ENCODE results near the gene CAPN5.

CAPN5 gene

DNA sequence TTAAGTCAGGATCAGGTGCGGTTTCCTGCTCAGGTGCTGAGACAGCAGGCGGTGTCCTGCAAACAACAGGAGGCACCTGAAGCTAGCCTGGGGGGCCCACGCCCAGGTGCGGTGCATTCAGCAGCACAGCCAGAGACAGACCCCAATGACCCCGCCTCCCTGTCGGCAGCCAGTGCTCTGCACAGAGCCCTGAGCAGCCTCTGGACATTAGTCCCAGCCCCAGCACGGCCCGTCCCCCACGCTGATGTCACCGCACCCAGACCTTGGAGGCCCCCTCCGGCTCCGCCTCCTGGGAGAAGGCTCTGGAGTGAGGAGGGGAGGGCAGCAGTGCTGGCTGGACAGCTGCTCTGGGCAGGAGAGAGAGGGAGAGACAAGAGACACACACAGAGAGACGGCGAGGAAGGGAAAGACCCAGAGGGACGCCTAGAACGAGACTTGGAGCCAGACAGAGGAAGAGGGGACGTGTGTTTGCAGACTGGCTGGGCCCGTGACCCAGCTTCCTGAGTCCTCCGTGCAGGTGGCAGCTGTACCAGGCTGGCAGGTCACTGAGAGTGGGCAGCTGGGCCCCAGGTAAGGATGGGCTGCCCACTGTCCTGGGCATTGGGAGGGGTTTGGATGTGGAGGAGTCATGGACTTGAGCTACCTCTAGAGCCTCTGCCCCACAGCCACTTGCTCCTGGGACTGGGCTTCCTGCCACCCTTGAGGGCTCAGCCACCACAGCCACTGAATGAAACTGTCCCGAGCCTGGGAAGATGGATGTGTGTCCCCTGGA is 61.3 kb downstream of the CAPN5 start, which contains the start of gene MYO7A:
MYO7A (plus strand) TSS at position 327 of the 772 bp plus-strand sequence. CDS start 2,389 bp downstream, outside the sequence.
- no peaks in the 10 kb centered on the region for H3K9me3 ChIP-seq (ENCODE audit: control insufficient read depth, insufficient read depth, low read depth, low read length)
- no peaks in the 10 kb centered on the region for H3K36me3 ChIP-seq (ENCODE audit: control insufficient read depth, insufficient read depth, low read length)
- H3K4me1 ChIP-seq (ENCODE audit: control insufficient read depth, insufficient read depth, low read length) = peaks cover 15% of the 10 kb centered on the region
- H3K9ac ChIP-seq (ENCODE audit: low read length) = peak within 1 kb of the TSS; percentile 22
- peak within 1 kb of the TSS; percentile 51 for H3K4me3 ChIP-seq (ENCODE audit: low read depth, low read length)
- no peak within 1 kb of the TSS for H3K27ac ChIP-seq (ENCODE audit: low read depth, low read length)
- H3K27me3 ChIP-seq (ENCODE audit: control insufficient read depth, insufficient read depth, low read length) = no peaks in the 10 kb centered on the region

DNA sequence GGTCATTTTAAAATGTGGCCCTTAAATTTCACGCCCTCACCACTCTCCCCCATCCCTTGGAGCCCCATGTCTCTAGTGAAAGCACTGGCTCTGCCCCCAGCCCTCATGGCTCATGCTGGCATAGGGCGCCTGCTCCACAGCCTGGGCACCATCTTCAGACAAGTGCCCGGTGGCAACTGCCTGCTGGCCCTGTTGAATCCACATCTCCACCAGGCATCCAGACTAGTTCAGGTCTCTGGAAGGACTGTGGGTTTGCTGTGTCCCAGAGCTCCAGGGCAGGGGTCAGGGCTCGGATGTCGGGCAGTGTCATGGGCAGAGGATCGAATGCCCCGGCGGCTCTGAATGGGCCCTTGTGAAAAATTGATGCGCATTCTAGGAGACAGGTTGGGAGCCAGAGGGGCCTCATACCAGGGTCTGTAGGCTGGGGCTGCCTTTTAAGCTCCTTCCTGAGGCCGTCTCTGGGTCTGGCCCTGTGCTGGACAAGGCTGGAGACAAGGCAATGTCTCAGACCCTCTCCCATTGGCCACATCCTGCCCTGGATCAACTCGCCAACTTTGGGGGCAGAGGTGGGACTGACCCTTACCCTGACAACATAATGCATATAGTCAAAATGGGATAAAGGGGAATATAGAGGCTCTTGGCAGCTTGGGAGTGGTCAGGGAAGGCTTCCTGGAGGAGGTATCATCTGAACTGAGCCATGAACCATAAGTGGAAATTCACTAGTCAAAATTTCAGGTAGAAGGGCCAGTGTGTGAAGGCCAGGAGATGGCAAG is 62.5 kb downstream of the CAPN5 start:
- Histone ChIP-seq H3K9me3 (ENCODE audit: control insufficient read depth, insufficient read depth, low read depth, low read length) (no peaks in the 10 kb centered on the region), H3K9ac (ENCODE audit: low read length) (no peak overlapping the region), H3K27me3 (ENCODE audit: control insufficient read depth, insufficient read depth, low read length) (no peaks in the 10 kb centered on the region), H3K4me1 (ENCODE audit: control insufficient read depth, insufficient read depth, low read length) (peaks cover 15% of the 10 kb centered on the region), H3K36me3 (ENCODE audit: control insufficient read depth, insufficient read depth, low read length) (no peaks in the 10 kb centered on the region), H3K4me3 (ENCODE audit: low read depth, low read length) (no peak overlapping the region), H3K27ac (ENCODE audit: low read depth, low read length) (no peak overlapping the region)

DNA sequence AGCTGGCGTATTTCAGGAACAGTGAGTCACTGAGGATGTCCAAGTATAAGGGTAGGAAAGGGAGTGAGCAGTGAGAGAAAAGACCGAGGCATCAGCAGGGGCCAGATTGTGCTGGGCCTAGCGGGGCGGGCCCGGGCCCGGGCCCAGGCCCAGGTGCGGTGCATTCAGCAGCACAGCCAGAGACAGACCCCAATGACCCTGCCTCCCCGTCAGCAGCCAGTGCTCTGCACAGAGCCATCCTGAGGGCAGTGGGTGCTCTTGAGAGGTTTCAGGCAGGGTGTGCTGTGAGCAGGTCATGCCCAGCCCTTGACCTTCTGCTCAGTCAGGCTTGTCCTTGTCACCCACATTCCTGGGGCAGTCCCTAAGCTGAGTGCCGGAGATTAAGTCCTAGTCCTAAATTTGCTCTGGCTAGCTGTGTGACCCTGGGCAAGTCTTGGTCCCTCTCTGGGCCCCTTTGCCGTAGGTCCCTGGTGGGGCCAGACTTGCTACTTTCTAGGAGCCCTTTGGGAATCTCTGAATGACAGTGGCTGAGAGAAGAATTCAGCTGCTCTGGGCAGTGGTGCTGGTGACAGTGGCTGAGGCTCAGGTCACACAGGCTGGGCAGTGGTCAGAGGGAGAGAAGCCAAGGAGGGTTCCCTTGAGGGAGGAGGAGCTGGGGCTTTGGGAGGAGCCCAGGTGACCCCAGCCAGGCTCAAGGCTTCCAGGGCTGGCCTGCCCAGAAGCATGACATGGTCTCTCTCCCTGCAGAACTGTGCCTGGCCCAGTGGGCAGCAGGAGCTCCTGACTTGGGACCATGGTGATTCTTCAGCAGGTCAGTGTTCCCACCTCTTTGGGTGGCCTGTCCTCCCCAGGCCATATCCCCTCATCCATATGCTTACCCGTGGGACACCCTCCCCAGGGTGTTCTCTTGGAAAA is 63.3 kb downstream of the CAPN5 start:
- Histone ChIP-seq H3K9me3 (ENCODE audit: control insufficient read depth, insufficient read depth, low read depth, low read length) (no peaks in the 10 kb centered on the region), H3K27ac (ENCODE audit: low read depth, low read length) (no peak overlapping the region), H3K36me3 (ENCODE audit: control insufficient read depth, insufficient read depth, low read length) (no peaks in the 10 kb centered on the region), H3K27me3 (ENCODE audit: control insufficient read depth, insufficient read depth, low read length) (no peaks in the 10 kb centered on the region), H3K4me1 (ENCODE audit: control insufficient read depth, insufficient read depth, low read length) (peaks cover 15% of the 10 kb centered on the region), H3K9ac (ENCODE audit: low read length) (no peak overlapping the region), H3K4me3 (ENCODE audit: low read depth, low read length) (no peak overlapping the region)

DNA sequence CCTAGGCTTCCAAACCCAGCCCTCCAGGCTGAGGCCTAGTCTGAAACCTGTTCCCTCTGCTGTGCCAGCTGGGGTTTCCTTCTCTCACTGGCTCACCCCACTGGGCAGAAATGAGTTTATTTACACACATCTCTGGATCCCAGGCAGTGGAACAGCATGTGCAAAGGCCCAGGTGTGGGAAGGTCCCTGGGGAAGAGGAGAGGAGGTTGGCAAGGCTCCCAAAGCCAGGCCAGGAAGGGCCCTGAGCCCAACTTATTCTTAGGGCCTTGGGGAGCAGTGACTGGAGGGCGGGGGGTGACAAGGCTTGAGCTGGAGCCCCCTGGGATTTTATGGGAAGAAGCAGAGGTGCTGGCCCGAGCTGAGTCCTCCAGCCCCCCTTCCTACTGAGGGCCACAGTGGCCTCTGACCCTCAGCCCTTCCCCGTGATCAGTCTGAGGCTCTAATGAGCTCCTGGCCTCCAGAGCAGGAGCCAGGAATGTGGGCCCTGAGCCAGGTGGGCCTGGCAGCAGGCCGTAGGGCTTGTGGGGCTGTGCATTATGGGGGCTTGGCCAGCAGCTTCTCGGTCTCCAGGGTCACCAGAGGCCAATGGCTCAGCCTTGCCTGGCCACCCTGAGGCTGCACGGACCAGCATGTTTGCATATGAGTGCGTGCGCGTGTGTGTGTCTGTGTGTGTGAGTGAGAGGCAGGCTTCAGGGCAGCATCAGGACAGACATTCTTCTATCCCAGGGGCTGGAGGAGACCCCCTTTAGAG is 64.2 kb downstream of the CAPN5 start:
- Histone ChIP-seq H3K4me1 (ENCODE audit: control insufficient read depth, insufficient read depth, low read length) (peaks cover 15% of the 10 kb centered on the region), H3K4me3 (ENCODE audit: low read depth, low read length) (no peak overlapping the region), H3K9ac (ENCODE audit: low read length) (no peak overlapping the region), H3K9me3 (ENCODE audit: control insufficient read depth, insufficient read depth, low read depth, low read length) (no peaks in the 10 kb centered on the region), H3K27me3 (ENCODE audit: control insufficient read depth, insufficient read depth, low read length) (no peaks in the 10 kb centered on the region), H3K36me3 (ENCODE audit: control insufficient read depth, insufficient read depth, low read length) (no peaks in the 10 kb centered on the region), H3K27ac (ENCODE audit: low read depth, low read length) (no peak overlapping the region)

DNA sequence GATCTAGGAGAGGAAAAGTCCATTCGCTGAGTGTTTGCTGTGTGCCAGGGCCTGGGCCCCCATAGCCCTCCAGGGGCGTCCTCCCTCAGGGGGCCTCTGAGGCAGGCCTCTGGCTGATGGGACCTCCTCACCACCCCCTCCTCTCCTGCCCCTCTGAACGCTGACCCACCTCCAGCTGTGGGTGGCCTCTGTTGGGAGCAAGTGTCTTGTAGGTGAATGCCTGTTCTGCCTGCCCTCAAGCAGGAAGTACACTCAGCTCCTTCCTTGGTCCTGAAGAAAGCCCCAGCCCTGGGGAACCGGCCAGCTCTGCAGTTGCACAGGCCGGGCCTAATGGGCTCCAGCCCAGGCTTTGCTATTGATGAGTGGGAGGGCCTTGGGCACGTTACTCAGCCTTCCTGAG is 64.8 kb downstream of the CAPN5 start:
- H3K9me3 ChIP-seq (ENCODE audit: control insufficient read depth, insufficient read depth, low read depth, low read length) = no peaks in the 10 kb centered on the region
- no peaks in the 10 kb centered on the region for H3K27me3 ChIP-seq (ENCODE audit: control insufficient read depth, insufficient read depth, low read length)
- no peak overlapping the region for H3K4me3 ChIP-seq (ENCODE audit: low read depth, low read length)
- H3K4me1 ChIP-seq (ENCODE audit: control insufficient read depth, insufficient read depth, low read length) = peaks cover 15% of the 10 kb centered on the region
- H3K9ac ChIP-seq (ENCODE audit: low read length) = no peak overlapping the region
- H3K36me3 ChIP-seq (ENCODE audit: control insufficient read depth, insufficient read depth, low read length) = no peaks in the 10 kb centered on the region
- H3K27ac ChIP-seq (ENCODE audit: low read depth, low read length) = no peak overlapping the region

DNA sequence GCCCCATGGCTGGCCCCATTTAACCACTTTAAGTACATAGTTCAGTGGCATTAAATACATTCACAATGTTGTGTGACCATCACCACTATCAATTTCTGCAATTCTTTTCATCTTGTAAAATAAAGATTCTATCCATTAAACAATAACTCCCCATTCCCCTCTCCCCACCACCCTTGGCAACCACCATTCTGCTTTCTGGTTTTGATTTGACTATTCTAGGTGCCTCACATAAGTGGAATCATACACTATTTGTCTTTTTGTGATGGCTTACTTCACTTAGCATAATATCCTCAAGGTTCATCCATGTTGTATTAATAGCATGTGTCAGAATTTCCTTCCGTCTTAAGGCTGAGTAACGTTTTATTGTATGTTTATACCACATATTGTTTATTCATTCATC is 68.3 kb downstream of the CAPN5 start:
- Histone ChIP-seq H3K9me3 (ENCODE audit: control insufficient read depth, insufficient read depth, low read depth, low read length) (no peaks in the 10 kb centered on the region), H3K36me3 (ENCODE audit: control insufficient read depth, insufficient read depth, low read length) (no peaks in the 10 kb centered on the region), H3K27ac (ENCODE audit: low read depth, low read length) (no peak overlapping the region), H3K27me3 (ENCODE audit: control insufficient read depth, insufficient read depth, low read length) (no peaks in the 10 kb centered on the region), H3K9ac (ENCODE audit: low read length) (no peak overlapping the region), H3K4me3 (ENCODE audit: low read depth, low read length) (no peak overlapping the region), H3K4me1 (ENCODE audit: control insufficient read depth, insufficient read depth, low read length) (peaks cover 3% of the 10 kb centered on the region; the same call in 1 of the 2 replicates)

DNA sequence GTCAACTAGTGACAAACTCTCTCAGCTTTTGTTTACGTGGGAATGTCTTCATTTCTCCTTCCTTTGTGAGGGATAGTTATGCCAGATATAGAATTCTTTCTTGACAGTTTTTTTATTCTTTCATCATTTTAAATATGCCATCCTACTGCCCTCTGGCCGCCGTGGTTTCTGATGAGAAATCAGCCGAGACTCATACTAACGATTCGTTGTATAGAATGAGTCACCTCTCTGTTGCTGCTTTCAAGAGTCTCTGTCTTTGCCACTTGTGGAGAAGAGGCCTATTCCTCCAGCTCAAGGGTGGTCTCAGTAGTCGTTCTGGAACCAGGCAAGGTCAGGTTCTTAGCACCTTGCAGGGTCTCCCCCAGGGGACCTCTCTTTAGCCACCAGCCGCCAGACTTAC is 69.3 kb downstream of the CAPN5 start:
- peaks cover 11% of the 10 kb centered on the region for H3K4me1 ChIP-seq (ENCODE audit: control insufficient read depth, insufficient read depth, low read length)

DNA sequence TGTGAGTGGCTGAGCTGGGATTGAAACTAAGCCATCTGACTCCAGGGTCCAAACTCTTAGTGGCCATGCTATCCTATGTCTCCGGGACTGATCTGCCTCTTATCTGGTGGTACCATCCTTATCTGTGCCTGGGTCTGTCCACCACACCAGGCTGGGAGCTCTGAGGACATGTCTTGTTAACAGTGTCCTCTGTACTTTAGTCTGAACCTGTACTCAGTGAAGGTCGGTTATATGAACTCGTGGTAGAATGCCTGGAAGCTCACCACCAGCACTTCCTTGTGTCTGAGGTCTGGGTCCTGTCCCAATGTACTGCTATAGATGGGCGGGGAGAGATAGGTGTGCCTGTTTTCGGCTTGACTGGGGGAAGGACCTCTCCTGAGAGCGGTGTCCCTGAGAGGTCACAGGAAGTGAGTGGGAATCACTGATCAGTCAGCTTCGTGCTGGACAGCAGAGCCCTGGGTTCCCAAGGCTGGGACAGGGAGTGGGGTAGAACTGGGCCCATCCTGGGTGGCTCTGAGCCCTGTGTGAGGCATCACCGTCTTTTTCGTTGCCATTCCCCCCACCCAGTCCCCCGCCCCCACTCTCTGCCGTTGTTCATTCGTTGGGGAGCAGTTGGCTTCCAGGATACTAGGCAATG is 70.1 kb downstream of the CAPN5 start:
- no peaks in the 10 kb centered on the region for H3K27me3 ChIP-seq (ENCODE audit: control insufficient read depth, insufficient read depth, low read length)
- H3K27ac ChIP-seq (ENCODE audit: low read depth, low read length) = no peak overlapping the region
- peaks cover 11% of the 10 kb centered on the region for H3K4me1 ChIP-seq (ENCODE audit: control insufficient read depth, insufficient read depth, low read length)

More for the DNA sequence above, 69.3 kb downstream of the CAPN5 start:
- H3K9ac ChIP-seq (ENCODE audit: low read length) = no peak overlapping the region
- H3K27ac ChIP-seq (ENCODE audit: low read depth, low read length) = no peak overlapping the region
- no peaks in the 10 kb centered on the region for H3K36me3 ChIP-seq (ENCODE audit: control insufficient read depth, insufficient read depth, low read length)
- no peak overlapping the region for H3K4me3 ChIP-seq (ENCODE audit: low read depth, low read length)
- H3K9me3 ChIP-seq (ENCODE audit: control insufficient read depth, insufficient read depth, low read depth, low read length) = no peaks in the 10 kb centered on the region
- H3K27me3 ChIP-seq (ENCODE audit: control insufficient read depth, insufficient read depth, low read length) = no peaks in the 10 kb centered on the region

DNA sequence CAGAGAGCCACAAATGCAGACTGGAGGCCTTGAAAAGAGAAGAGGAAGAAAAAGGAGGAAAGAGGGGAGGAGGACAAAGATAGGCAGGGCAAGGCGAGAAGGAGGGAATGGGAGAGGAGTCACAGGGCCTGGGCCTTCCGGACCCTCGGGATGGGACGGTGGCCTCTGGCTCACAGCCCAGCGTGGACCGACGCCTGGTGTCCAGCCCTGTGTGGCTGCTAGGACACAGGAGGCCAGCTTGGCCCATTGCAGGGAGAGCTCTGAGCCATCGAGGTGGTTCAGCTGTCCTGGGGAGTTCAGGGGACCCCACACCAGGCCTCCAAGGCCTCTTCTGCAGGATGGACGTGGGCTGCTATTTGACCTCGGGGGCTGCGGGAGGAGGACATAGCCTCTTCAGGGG is 70.7 kb downstream of the CAPN5 start:
- H3K9ac ChIP-seq (ENCODE audit: low read length) = no peak overlapping the region

More for the DNA sequence above, 70.1 kb downstream of the CAPN5 start:
- no peaks in the 10 kb centered on the region for H3K36me3 ChIP-seq (ENCODE audit: control insufficient read depth, insufficient read depth, low read length)
- H3K9ac ChIP-seq (ENCODE audit: low read length) = no peak overlapping the region
- H3K9me3 ChIP-seq (ENCODE audit: control insufficient read depth, insufficient read depth, low read depth, low read length) = no peaks in the 10 kb centered on the region
- H3K4me3 ChIP-seq (ENCODE audit: low read depth, low read length) = no peak overlapping the region

DNA sequence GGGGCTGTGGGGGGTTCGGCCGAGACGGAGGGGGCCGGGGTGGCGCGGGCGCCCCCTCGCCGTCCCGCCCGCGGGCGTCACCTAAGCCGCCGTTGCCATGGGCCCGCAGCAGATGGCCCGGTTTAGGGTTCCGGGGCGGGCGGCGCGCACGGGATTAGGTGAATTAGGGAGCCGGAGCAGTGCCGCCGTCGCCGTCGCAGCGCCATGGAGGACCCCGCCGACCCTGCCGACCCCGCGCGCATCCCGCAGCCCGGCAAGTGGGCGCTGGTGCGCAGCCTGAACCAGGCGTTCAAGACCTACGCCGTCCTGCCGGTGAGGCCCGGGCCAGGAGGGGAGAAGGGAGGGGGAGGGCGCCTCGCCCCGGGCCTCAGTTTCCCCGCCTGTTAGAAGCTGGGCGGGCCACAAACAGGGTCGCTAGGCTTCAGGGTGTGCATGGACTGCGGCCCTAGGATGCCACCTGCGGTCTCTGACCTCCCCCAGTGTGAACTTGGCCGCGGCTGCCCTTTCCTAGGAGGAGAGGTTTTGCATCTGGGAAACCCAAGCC is 71.4 kb downstream of the CAPN5 start:
- Histone ChIP-seq H3K27me3 (ENCODE audit: control insufficient read depth, insufficient read depth, low read length) (no peaks in the 10 kb centered on the region), H3K9me3 (ENCODE audit: control insufficient read depth, insufficient read depth, low read depth, low read length) (no peaks in the 10 kb centered on the region), H3K27ac (ENCODE audit: low read depth, low read length) (no peak overlapping the region), H3K36me3 (ENCODE audit: control insufficient read depth, insufficient read depth, low read length) (no peaks in the 10 kb centered on the region), H3K4me3 (ENCODE audit: low read depth, low read length) (no peak overlapping the region), H3K9ac (ENCODE audit: low read length) (no peak overlapping the region), H3K4me1 (ENCODE audit: control insufficient read depth, insufficient read depth, low read length) (peaks cover 11% of the 10 kb centered on the region)

More for the DNA sequence above, 70.7 kb downstream of the CAPN5 start:
- peaks cover 11% of the 10 kb centered on the region for H3K4me1 ChIP-seq (ENCODE audit: control insufficient read depth, insufficient read depth, low read length)
- no peaks in the 10 kb centered on the region for H3K36me3 ChIP-seq (ENCODE audit: control insufficient read depth, insufficient read depth, low read length)
- H3K4me3 ChIP-seq (ENCODE audit: low read depth, low read length) = no peak overlapping the region
- no peaks in the 10 kb centered on the region for H3K27me3 ChIP-seq (ENCODE audit: control insufficient read depth, insufficient read depth, low read length)
- no peaks in the 10 kb centered on the region for H3K9me3 ChIP-seq (ENCODE audit: control insufficient read depth, insufficient read depth, low read depth, low read length)
- H3K27ac ChIP-seq (ENCODE audit: low read depth, low read length) = no peak overlapping the region
